Endothelial cell of umbilical vein (primary cell): Measurements from ENCODE around the gene TMOD1.

Source experiments
- EZH2 ChIP-seq: IDR thresholded peaks from 2 replicates; pipeline ENCODE4 v1.6.1; 2012; ENCODE audit warnings: borderline replicate concordance, low read depth, mild to moderate bottlenecking, moderate library complexity, low read length, inconsistent platforms; ENCODE audit not compliant: severe bottlenecking
- FOS ChIP-seq: IDR thresholded peaks from 2 replicates; pipeline ENCODE4 v1.6.1; 2011; ENCODE audit warnings: mild to moderate bottlenecking, low read length, moderate library complexity, borderline replicate concordance; ENCODE audit not compliant: insufficient read depth

GRCh38 chr9:97553841-97554240, 52.4 kb downstream of the TMOD1 start:
- no peak for TF ChIP-seq EZH2
- TF ChIP-seq FOS: no peak
